GM19452 (cell line): ENCODE results near the gene KIAA0753.
"Not testable (repeated sequence)": the region's sequence is repeated elsewhere in the genome, so short reads cannot be mapped to it uniquely, and the experiment has no call there.

ENCODE experiments used
- ATAC-seq: cut with Tn5 transposase; IDR thresholded peaks from one replicate; pipeline ENCODE4 v1.9.1; 2021; ENCODE audit not compliant: unreplicated experiment

Gene KIAA0753

GRCh38 chr17:6669479-6670212, 29.1 kb upstream of the KIAA0753 start:
- no peak for ATAC-seq

- ATAC-seq, result no peak
Measured at GRCh38 chr17:6668727-6669425, 28.4 kb upstream of the KIAA0753 start.

- no peak for ATAC-seq
Measured at GRCh38 chr17:6668219-6668618, 27.7 kb upstream of the KIAA0753 start.

GRCh38 chr17:6667516-6667915, 27.0 kb upstream of the KIAA0753 start:
- no peak for ATAC-seq

- ATAC-seq, result no peak
Measured at GRCh38 chr17:6666557-6666956, 26.0 kb upstream of the KIAA0753 start.

- no peak for ATAC-seq
Measured at GRCh38 chr17:6666077-6666521, 25.6 kb upstream of the KIAA0753 start.

- ATAC-seq, result not testable (repeated sequence)
Measured at GRCh38 chr17:6663200-6663599, 22.7 kb upstream of the KIAA0753 start.

- no peak for ATAC-seq
Measured at GRCh38 chr17:6661464-6661848, 20.9 kb upstream of the KIAA0753 start.

GRCh38 chr17:6660805-6661463, 20.4 kb upstream of the KIAA0753 start:
- peak; percentile 66 for ATAC-seq

- ATAC-seq, result no peak
Measured at GRCh38 chr17:6660101-6660500, 19.6 kb upstream of the KIAA0753 start.

GRCh38 chr17:6658411-6658810, 17.9 kb upstream of the KIAA0753 start:
- ATAC-seq, result not testable (repeated sequence)

- ATAC-seq, result no peak
Measured at GRCh38 chr17:6657633-6658287, 17.2 kb upstream of the KIAA0753 start.

GRCh38 chr17:6656797-6657632, 16.5 kb upstream of the KIAA0753 start:
- not testable (repeated sequence) for ATAC-seq

- ATAC-seq, result not testable (repeated sequence)
Measured at GRCh38 chr17:6655732-6656361, 15.3 kb upstream of the KIAA0753 start.

GRCh38 chr17:6654841-6655731, 14.6 kb upstream of the KIAA0753 start:
- ATAC-seq, result no peak

GRCh38 chr17:6651919-6652452, 11.5 kb upstream of the KIAA0753 start:
- ATAC-seq, result peak; percentile 11

GRCh38 chr17:6651354-6651918, 10.9 kb upstream of the KIAA0753 start, which contains the start of the genes C17orf100 and MED31:
C17orf100 (plus strand) TSS chr17:6651762; CDS start chr17:6651914, 152 bp downstream.
MED31 (minus strand) TSS chr17:6651605; CDS start chr17:6651528, 77 bp downstream.
- peak; percentile 71 for ATAC-seq

GRCh38 chr17:6648181-6648580, 7.7 kb upstream of the KIAA0753 start:
- no peak for ATAC-seq
